Activated T-cell treated with anti-CD3 and anti-CD28 coated beads for 48 hours (primary cell): ENCODE data around the gene PPAT.
A peak's percentile ranks its signal among the peaks of the same experiment; 100 is the strongest.

ENCODE experiments used
- DNase-seq: peaks from one replicate; pipeline ENCODE4 v3.0.0-alpha.2; 2020; ENCODE audit warnings: low read depth

PPAT gene

GRCh38 chr4:56434599-56435139, 746 bp downstream of the PPAT start:
- peak; percentile 38 for DNase-seq

GRCh38 chr4:56433280-56433679, 2.1 kb downstream of the PPAT start:
- DNase-seq, result no peak

GRCh38 chr4:56430203-56430602, 5.2 kb downstream of the PPAT start:
- no peak for DNase-seq

GRCh38 chr4:56427179-56427578, 8.2 kb downstream of the PPAT start:
- DNase-seq, result no peak

- no peak for DNase-seq
Measured at GRCh38 chr4:56426273-56426672, 9.1 kb downstream of the PPAT start.

GRCh38 chr4:56425518-56425917, 9.9 kb downstream of the PPAT start:
- DNase-seq, result no peak

GRCh38 chr4:56424697-56425514, 10.5 kb downstream of the PPAT start:
- no peak for DNase-seq

- DNase-seq, result no peak
Measured at GRCh38 chr4:56424176-56424575, 11.2 kb downstream of the PPAT start.

- DNase-seq, result no peak
Measured at GRCh38 chr4:56417396-56417795, 18.0 kb downstream of the PPAT start.

- no peak for DNase-seq
Measured at GRCh38 chr4:56416349-56416748, 19.1 kb downstream of the PPAT start.

- no peak for DNase-seq
Measured at GRCh38 chr4:56414135-56414670, 21.2 kb downstream of the PPAT start.

- DNase-seq, result no peak
Measured at GRCh38 chr4:56410247-56411062, 25.0 kb downstream of the PPAT start.

- no peak for DNase-seq
Measured at GRCh38 chr4:56409511-56410090, 25.8 kb downstream of the PPAT start.

- no peak for DNase-seq
Measured at GRCh38 chr4:56408978-56409377, 26.4 kb downstream of the PPAT start.

- no peak for DNase-seq
Measured at GRCh38 chr4:56406151-56406550, 29.3 kb downstream of the PPAT start.

- no peak for DNase-seq
Measured at GRCh38 chr4:56405016-56405415, 30.4 kb downstream of the PPAT start.

- DNase-seq, result no peak
Measured at GRCh38 chr4:56400560-56400959, 34.9 kb downstream of the PPAT start.

GRCh38 chr4:56391270-56391669, 44.1 kb downstream of the PPAT start:
- no peak for DNase-seq

GRCh38 chr4:56389558-56389957, 45.9 kb downstream of the PPAT start:
- DNase-seq, result no peak

GRCh38 chr4:56388306-56388705, 47.1 kb downstream of the PPAT start:
- no peak for DNase-seq

- peak; percentile 92 for DNase-seq
Measured at GRCh38 chr4:56387023-56388001, 48.1 kb downstream of the PPAT start, which contains the start of gene AASDH. AASDH (minus strand) TSS chr4:56387491; CDS start chr4:56384299, 3,192 bp downstream.
